Stimulated activated CD4-positive, alpha-beta T cell treated with anti-CD3 and anti-CD28 coated beads, Interleukin-4, amount 100 ng/mL, for 1 hour (primary cell): ENCODE results near the gene EXD2.
"Not testable (repeated sequence)": the region's sequence is repeated elsewhere in the genome, so short reads cannot be mapped to it uniquely, and the experiment has no call there.

Experiments
- DNase-seq: peaks from one replicate; pipeline ENCODE4 v3.0.0-alpha.2; 2020

The EXD2 gene

DNA sequence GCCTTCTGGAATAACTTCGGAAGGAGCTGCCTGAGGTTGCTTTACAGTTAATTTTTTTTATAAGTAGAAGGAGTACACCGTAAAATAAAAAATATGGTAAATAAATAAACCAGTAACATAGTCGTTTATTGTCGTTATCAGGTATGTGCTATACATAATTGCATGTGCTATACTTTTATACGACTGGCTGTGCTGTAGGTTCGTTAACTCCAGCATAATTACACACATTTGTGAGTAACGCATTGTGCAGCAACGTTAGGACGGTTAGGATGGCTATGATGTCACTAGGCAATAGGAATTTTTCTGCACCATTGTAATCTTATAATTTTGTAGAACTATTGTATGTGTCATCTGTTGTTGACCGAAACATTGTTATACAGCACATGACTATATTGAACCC is 8.5 kb downstream of the EXD2 start:
- DNase-seq = no peak

DNA sequence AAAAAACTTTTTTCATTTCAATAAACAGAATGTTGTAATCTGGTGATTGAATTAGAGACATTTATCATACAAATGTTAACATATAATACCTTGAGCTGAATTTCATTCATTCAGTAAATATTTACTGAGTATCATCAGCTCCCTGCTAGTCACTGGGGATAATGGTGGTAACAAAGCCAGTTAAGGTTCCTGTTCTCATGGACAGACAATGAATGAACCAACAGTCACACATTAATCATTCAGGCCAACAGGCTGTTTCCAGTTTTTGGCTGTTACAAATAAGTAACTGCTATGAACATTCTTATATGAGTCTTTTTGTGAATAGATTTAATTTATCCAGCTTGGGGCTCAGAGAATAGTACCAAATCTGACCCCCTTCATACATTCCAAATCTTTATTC is 13.5 kb downstream of the EXD2 start:
- no peak for DNase-seq

- no peak for DNase-seq
Observed at GRCh38 chr14:69207435-69208041, 16.2 kb downstream of the EXD2 start.

- no peak for DNase-seq
Observed at GRCh38 chr14:69208666-69209065, 17.4 kb downstream of the EXD2 start.

DNA sequence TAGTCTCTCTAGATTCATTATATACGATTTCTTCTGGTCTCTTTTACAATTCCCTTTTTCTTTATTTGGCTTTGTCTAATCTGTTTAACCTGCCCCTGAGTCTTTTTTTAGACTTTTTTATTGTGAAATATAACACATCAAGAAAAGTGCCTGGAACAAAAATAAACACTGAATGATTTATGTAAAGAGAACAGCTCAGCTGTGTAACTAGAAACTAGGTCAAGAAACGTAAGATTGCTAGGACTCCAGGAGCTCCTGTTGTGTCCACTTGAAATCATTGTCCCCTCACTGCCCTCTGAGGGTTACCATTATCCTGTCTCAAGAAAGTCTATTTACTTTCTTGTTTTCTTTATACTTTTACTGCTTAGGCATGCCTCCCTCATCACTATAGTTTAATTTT is 23.1 kb downstream of the EXD2 start:
- DNase-seq = no peak

- DNase-seq = not testable (repeated sequence)
Observed at GRCh38 chr14:69217663-69218062, 26.4 kb downstream of the EXD2 start.

- DNase-seq = no peak
Observed at GRCh38 chr14:69224946-69225345, 33.6 kb downstream of the EXD2 start.

DNA sequence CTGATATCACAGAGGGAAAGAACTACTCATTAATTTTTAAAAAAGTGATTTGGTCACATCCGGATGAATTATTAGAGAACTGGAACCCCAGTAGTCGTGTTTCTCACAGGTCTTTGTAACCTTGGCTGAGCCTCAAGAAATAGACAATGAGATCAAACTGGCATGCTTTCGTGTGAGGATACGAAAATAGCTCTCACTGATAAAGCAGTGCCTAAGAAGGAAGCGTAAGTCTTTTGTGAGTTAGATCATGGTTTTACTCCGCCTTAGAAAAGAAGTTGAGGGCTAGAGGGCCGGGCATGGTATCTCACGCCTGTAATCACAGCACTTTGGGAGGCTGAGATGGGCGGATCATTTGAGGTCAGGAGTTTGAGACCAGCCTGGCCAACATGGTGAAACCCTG is 34.9 kb downstream of the EXD2 start:
- no peak for DNase-seq

- DNase-seq = no peak
Observed at GRCh38 chr14:69226736-69227135, 35.4 kb downstream of the EXD2 start.

DNA sequence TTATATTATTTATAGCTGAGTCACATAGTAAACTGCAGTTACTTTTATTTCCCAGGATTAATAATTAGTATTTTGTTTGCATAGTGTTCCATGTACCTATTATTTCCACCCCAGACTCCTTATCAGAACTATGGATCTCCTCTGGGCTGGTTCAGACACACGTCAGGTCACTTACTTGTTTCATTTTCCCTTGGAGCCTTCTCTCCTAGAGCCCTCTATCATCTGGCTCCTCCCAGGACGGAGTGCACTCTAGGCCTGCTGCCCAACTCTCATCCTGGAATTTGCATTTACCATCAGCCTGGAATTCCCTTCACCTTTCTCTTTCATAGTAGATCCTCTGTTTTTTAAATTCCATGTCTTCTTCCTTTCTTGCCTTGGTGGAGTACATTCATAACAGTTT is 40.2 kb downstream of the EXD2 start:
- no peak for DNase-seq

- DNase-seq = no peak
Observed at GRCh38 chr14:69232388-69232787, 41.1 kb downstream of the EXD2 start.

DNA sequence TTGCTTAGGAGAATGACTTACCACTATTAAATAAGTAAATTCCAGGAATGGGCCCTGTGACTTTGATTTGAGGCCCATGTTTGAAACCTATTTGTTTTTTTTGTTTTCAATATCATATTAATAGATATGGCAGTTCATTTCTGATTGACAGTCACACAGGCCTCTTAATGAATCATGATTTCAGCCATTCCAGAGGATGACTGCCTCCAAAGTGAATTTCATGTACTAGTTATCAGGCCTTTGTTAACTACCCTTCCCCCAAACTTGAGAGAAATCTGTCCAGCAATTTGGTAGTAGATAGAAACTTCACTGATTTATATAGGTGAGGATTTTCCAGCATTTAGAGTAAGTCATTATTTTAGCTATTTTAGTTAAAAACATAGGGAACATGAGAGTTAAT is 42.8 kb downstream of the EXD2 start:
- no peak for DNase-seq

- no peak for DNase-seq
Observed at GRCh38 chr14:69235708-69236107, 44.4 kb downstream of the EXD2 start.

DNA sequence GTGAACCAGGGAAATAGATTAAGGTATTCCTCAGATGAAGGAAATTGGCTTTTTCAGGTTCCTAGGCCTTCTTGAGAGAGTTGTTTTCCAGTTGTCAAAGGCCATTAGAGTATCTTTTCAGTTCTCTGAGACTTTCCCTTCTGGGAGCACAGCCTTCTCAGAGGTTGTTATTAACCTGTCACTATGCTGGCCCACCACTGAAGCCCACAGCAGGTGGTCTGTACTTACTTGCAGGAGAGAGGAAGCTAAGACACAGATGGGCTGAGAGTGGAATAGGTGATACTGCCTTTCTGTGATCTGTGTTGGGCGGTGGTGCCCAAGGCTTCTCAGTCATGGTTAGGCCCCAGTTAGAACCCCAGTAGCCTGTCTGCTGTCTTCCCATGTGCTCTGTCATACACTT is 45.8 kb downstream of the EXD2 start:
- no peak for DNase-seq

GRCh38 chr14:69237584-69237983 is 46.3 kb downstream of the EXD2 start:
- DNase-seq = no peak

GRCh38 chr14:69238883-69239282 is 47.6 kb downstream of the EXD2 start:
- DNase-seq = no peak

DNA sequence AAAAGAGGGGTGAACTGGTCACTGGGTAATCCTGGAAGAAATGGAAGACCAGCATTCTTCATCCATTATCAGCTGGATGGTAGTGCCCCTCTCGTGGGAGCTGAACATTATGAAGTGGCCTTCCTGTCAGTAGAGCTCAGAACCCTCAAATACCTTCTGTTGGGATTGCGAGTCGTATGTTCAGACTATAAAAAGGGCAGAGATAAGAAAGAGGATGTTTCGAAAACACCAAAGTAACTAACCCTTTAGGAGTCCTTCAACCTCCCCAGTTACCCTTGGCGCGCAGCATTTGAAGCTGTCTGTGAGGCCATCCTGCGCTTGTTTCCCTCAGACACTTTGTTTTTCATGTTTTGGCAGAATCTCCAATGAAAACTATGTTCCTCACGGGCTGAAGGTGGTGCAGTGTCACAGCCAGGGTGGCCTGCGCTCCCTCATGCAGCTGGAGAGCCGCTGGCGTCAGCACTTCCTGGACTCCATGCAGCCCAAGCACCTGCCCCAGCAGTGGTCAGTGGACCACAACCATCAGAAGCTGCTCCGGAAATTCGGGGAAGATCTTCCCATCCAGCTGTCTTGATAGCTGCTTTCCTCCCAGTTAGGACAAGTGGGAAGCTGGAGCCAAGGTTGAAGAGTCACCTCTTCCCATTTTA is 49.4 kb downstream of the EXD2 start:
- no peak for DNase-seq

- DNase-seq = no peak
Observed at GRCh38 chr14:69241577-69241976, 50.3 kb downstream of the EXD2 start.

DNA sequence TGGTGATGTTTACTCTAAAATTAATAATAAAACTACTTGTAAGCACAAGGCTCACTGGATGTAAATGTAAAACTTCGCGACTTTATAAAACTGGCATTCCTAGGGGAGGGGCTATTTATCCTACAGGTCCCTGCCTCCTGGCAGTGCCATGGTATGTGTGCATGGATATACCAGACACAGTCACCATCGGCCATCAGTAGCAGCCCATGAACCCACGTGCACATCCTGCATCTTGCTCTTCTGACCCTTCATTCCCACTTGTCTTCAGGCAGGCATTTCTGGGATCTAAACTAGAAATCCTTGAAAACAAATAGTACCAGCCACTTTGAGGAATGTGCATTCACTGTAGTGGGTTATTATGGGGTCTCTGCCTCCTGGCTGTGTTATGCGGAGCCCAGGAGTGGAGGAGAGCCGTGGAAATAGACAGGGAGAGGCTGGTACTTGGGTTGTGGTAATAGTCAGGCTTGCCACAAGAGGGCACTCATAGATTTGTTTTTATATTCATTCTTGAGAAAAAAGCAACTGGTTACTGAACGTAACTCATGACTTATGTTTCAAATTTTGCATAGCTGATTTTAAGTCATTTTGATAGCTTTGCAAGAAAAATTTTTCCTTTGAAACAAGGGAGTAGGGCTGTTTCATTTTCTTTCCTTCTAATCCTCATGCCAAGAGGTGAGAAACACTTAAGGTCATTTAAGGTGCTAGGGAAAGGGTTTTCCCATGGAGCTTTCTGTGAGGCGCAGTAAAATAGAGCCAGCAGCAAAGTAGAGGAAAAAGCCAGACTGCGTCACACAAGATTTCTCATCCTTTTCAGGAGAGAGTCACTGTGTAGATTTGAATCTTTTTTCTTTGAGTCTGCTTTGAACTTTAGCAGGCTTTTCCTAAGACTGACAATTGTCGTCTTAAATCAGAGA is 51.3 kb downstream of the EXD2 start:
- DNase-seq = peak; percentile 35

DNA sequence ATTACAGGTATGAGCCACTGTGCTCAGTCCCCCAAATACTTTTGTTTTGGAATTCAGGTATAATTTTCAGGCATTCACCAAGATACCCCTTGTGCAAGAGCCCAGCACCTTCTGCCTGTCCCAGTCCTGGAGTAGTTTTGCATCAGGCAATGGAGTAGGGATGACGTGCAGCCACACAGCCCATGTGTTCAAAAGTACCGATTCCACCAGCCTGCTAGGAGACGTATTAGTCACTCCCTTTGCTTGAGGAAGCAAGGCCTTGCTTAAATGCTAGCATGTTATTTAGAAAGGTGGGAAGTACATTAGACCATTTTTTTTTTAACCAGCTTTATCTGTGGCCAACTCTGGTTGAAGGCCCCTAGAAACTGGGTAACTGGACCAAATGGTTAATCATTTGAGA is 53.6 kb downstream of the EXD2 start:
- no peak for DNase-seq

GRCh38 chr14:69246331-69246730 is 55.0 kb downstream of the EXD2 start:
- DNase-seq = no peak

- no peak for DNase-seq
Observed at GRCh38 chr14:69247676-69248440, 56.6 kb downstream of the EXD2 start.

GRCh38 chr14:69249603-69250002 is 58.3 kb downstream of the EXD2 start:
- no peak for DNase-seq
